ENCODE data around the gene SLC24A3. TPM values are rescaled to one million over a fixed set of nuclear protein-coding genes. Genes with fewer than 3 reads are reported as not detected.

Gene SLC24A3
- total RNA-seq, 1 donor from 2014 or later: 0.79 TPM

GRCh38 chr20:19387251-19387650 is 174.8 kb downstream of the SLC24A3 start:
- H3K9ac ChIP-seq (ENCODE audit: low read length): no peak overlapping the region
- Mint-ChIP-seq H3K36me3 (ENCODE audit: low read depth, unreplicated experiment) (no peaks in the 10 kb centered on the region), H3K4me3 (ENCODE audit: unreplicated experiment) (no peak overlapping the region), H3K9me3 (ENCODE audit: unreplicated experiment) (peaks cover 5% of the 10 kb centered on the region), H3K27me3 (ENCODE audit: low read depth, unreplicated experiment) (no peaks in the 10 kb centered on the region), H3K4me1 (ENCODE audit: low read depth, unreplicated experiment) (peaks cover 6% of the 10 kb centered on the region), H3K27ac (ENCODE audit: unreplicated experiment) (peak overlapping the region; percentile 38)
- H2AFZ ChIP-seq (ENCODE audit: low read depth, low read length): no peak overlapping the region
- no peaks in the 10 kb centered on the region for H3K4me1 ChIP-seq (ENCODE audit: insufficient read depth, low read length)
- FAIRE-seq: no peak
- no peaks in the 10 kb centered on the region for H4K20me1 ChIP-seq (ENCODE audit: insufficient read depth, low read length)
- H3K4me3 ChIP-seq (ENCODE audit: insufficient read depth, low read depth, low read length): no peak overlapping the region
- no peak overlapping the region for H3K27ac ChIP-seq (ENCODE audit: low read depth, low read length)
- H3K9me3 ChIP-seq (ENCODE audit: insufficient read depth, low read depth, low read length): no peaks in the 10 kb centered on the region
- H3K36me3 ChIP-seq (ENCODE audit: insufficient read depth, low read length): no peaks in the 10 kb centered on the region
- H3K4me2 ChIP-seq (ENCODE audit: low read length): no peak overlapping the region
- TF ChIP-seq CTCF (IDR thresholded peaks at IDR 0.05; ENCODE audit: insufficient read depth, low read depth, low read length) (no peak), EZH2 (IDR thresholded peaks at IDR 0.05; ENCODE audit: insufficient read depth, low read length) (no peak)
- no peaks in the 10 kb centered on the region for H3K27me3 ChIP-seq (ENCODE audit: insufficient read depth, low read length)
- DNase-seq (ENCODE audit: low read depth): no peak
- no peaks in the 10 kb centered on the region for H3K79me2 ChIP-seq (ENCODE audit: insufficient read depth, low read length)

- no peak overlapping the region for H3K4me2 ChIP-seq (ENCODE audit: low read length)
- no peak for FAIRE-seq
- no peak for TF ChIP-seq CTCF (IDR thresholded peaks at IDR 0.05; ENCODE audit: insufficient read depth, low read depth, low read length)
- no peak for TF ChIP-seq EZH2 (IDR thresholded peaks at IDR 0.05; ENCODE audit: insufficient read depth, low read length)
- peaks cover 2% of the 10 kb centered on the region for H3K4me1 Mint-ChIP-seq (ENCODE audit: low read depth, unreplicated experiment)
- H3K27me3 ChIP-seq (ENCODE audit: insufficient read depth, low read length): no peaks in the 10 kb centered on the region
- H3K4me3 ChIP-seq (ENCODE audit: insufficient read depth, low read depth, low read length): no peak overlapping the region
- no peak overlapping the region for H2AFZ ChIP-seq (ENCODE audit: low read depth, low read length)
- H3K36me3 Mint-ChIP-seq (ENCODE audit: low read depth, unreplicated experiment): no peaks in the 10 kb centered on the region
- H3K27me3 Mint-ChIP-seq (ENCODE audit: low read depth, unreplicated experiment): no peaks in the 10 kb centered on the region
- H3K9me3 ChIP-seq (ENCODE audit: insufficient read depth, low read depth, low read length): no peaks in the 10 kb centered on the region
- no peak overlapping the region for H3K27ac Mint-ChIP-seq (ENCODE audit: unreplicated experiment)
- DNase-seq (ENCODE audit: low read depth): no peak
- no peaks in the 10 kb centered on the region for H4K20me1 ChIP-seq (ENCODE audit: insufficient read depth, low read length)
- no peaks in the 10 kb centered on the region for H3K36me3 ChIP-seq (ENCODE audit: insufficient read depth, low read length)
- H3K79me2 ChIP-seq (ENCODE audit: insufficient read depth, low read length): no peaks in the 10 kb centered on the region
- no peaks in the 10 kb centered on the region for H3K4me1 ChIP-seq (ENCODE audit: insufficient read depth, low read length)
- H3K9me3 Mint-ChIP-seq (ENCODE audit: unreplicated experiment): peaks cover 5% of the 10 kb centered on the region
- H3K4me3 Mint-ChIP-seq (ENCODE audit: unreplicated experiment): no peak overlapping the region
- H3K27ac ChIP-seq (ENCODE audit: low read depth, low read length): no peak overlapping the region
- H3K9ac ChIP-seq (ENCODE audit: low read length): no peak overlapping the region
Observed at GRCh38 chr20:19392344-19393130, 180.1 kb downstream of the SLC24A3 start.

- FAIRE-seq (no peak), DNase-seq (ENCODE audit: low read depth) (no peak)
- Histone ChIP-seq H3K9ac (ENCODE audit: low read length) (no peak overlapping the region), H4K20me1 (ENCODE audit: insufficient read depth, low read length) (no peaks in the 10 kb centered on the region), H3K9me3 (ENCODE audit: insufficient read depth, low read depth, low read length) (peaks cover 2% of the 10 kb centered on the region), H3K36me3 (ENCODE audit: insufficient read depth, low read length) (no peaks in the 10 kb centered on the region), H3K79me2 (ENCODE audit: insufficient read depth, low read length) (no peaks in the 10 kb centered on the region), H2AFZ (ENCODE audit: low read depth, low read length) (no peak overlapping the region), H3K4me2 (ENCODE audit: low read length) (no peak overlapping the region), H3K4me1 (ENCODE audit: insufficient read depth, low read length) (no peaks in the 10 kb centered on the region), H3K27ac (ENCODE audit: low read depth, low read length) (no peak overlapping the region), H3K27me3 (ENCODE audit: insufficient read depth, low read length) (no peaks in the 10 kb centered on the region), H3K4me3 (ENCODE audit: insufficient read depth, low read depth, low read length) (no peak overlapping the region)
- Mint-ChIP-seq H3K9me3 (ENCODE audit: unreplicated experiment) (peaks cover 7% of the 10 kb centered on the region), H3K36me3 (ENCODE audit: low read depth, unreplicated experiment) (no peaks in the 10 kb centered on the region), H3K4me3 (ENCODE audit: unreplicated experiment) (no peak overlapping the region), H3K27ac (ENCODE audit: unreplicated experiment) (no peak overlapping the region), H3K4me1 (ENCODE audit: low read depth, unreplicated experiment) (no peaks in the 10 kb centered on the region), H3K27me3 (ENCODE audit: low read depth, unreplicated experiment) (no peaks in the 10 kb centered on the region)
- TF ChIP-seq EZH2 (IDR thresholded peaks at IDR 0.05; ENCODE audit: insufficient read depth, low read length) (no peak), CTCF (IDR thresholded peaks at IDR 0.05; ENCODE audit: insufficient read depth, low read depth, low read length) (no peak)
Observed at GRCh38 chr20:19396460-19397081, 184.1 kb downstream of the SLC24A3 start.

Data from astrocyte (in vitro differentiated cells and primary cell).